ENCODE measurements around the gene ZMAT5. TPM values are rescaled to one million over a fixed set of nuclear protein-coding genes. Genes with fewer than 3 reads are reported as not detected.

The ZMAT5 gene
- total RNA-seq, 1 experiment from 2014 or later = 16.0 TPM

GRCh38 chr22:29713156-29713727 lies 53.6 kb downstream of the ZMAT5 start (continued):
- TF ChIP-seq ATF3 (IDR thresholded peaks at IDR 0.05) = no peak
- no peak for TF ChIP-seq CBX3 (IDR thresholded peaks at IDR 0.05; ENCODE audit: low read depth)

- no TSS peak for BruUV-seq (replicated peaks)
Measured at GRCh38 chr22:29712119-29712518, 54.7 kb downstream of the ZMAT5 start.

GRCh38 chr22:29710922-29711593 lies 55.7 kb downstream of the ZMAT5 start:
- Histone ChIP-seq H3K4me2 (ENCODE audit: low read length) (no peak overlapping the region), H3K9me3 (ENCODE audit: control insufficient read depth in 1 of 2, insufficient read depth in 1 of 2, low read depth in 1 of 2, low read length in 2 of 2) (no peaks in the 10 kb centered on the region), H3K4me1 (ENCODE audit: control insufficient read depth in 1 of 2, insufficient read depth in 2 of 2, low read length in 2 of 2) (no peaks in the 10 kb centered on the region), H3K79me2 (ENCODE audit: insufficient read depth, low read length) (no peaks in the 10 kb centered on the region), H3K9me2 (ENCODE audit: insufficient read depth) (no peaks in the 10 kb centered on the region), H3K36me3 (ENCODE audit: control insufficient read depth in 1 of 2, insufficient read depth in 2 of 2, low read length in 2 of 2) (no peaks in the 10 kb centered on the region), H3K9ac (ENCODE audit: low read length) (no peak overlapping the region), H3K27me3 (ENCODE audit: insufficient read depth, low read length) (no peaks in the 10 kb centered on the region), H4K20me1 (ENCODE audit: insufficient read depth) (no peaks in the 10 kb centered on the region), H2AFZ (ENCODE audit: low read depth, low read length, poor library complexity, severe bottlenecking) (no peak overlapping the region), H3K27ac (ENCODE audit: low read depth, low read length) (no peak overlapping the region), H3K4me3 (replicated peaks in 1 of 2; ENCODE audit: low read depth in 1 of 2, low read length in 2 of 2) (no peak overlapping the region)
- RAD21 ChIA-PET (ENCODE audit: low non-redundant PET in 1 of 2, low total read pairs in 2 of 2, uncharacterized antibody in 2 of 2, unreplicated experiment in 2 of 2) = no interaction called here
- DNase-seq (ENCODE audit: low read depth, low spot score) (no peak), ATAC-seq (no peak)
- CTCF ChIA-PET = interaction anchor here (1.3 kb wide), 1 partner anchor 10 kb away, joined by 4 read pairs; no protein-coding TSS in a partner anchor
- intact Hi-C loops (cut with micrococcal nuclease) = no loop called here
- POLR2A ChIA-PET = no interaction called here
- TF ChIP-seq ELF1 (IDR thresholded peaks at IDR 0.05; ENCODE audit: borderline replicate concordance, low read depth) (no peak), CTCF (IDR thresholded peaks at IDR 0.05 in 2 of 3, conservative IDR thresholded peaks at IDR 0.05 in 1 of 3; ENCODE audit: borderline replicate concordance in 1 of 3, insufficient read depth in 1 of 3, low read depth in 2 of 3, low read length in 2 of 3) (no peak), EZH2 (IDR thresholded peaks at IDR 0.05) (no peak), FOSL1 (IDR thresholded peaks at IDR 0.05; ENCODE audit: low read depth) (no peak), RAD21 (IDR thresholded peaks at IDR 0.05; ENCODE audit: low read depth) (no peak)
- BruUV-seq (replicated peaks) = no TSS peak

More at GRCh38 chr22:29712119-29712518, 54.7 kb downstream of the ZMAT5 start:
- CTCF ChIA-PET = interaction anchor here (1.3 kb wide), 1 partner anchor 11 kb away, joined by 4 read pairs; no protein-coding TSS in a partner anchor
- Histone ChIP-seq H3K9me2 (ENCODE audit: insufficient read depth) (no peaks in the 10 kb centered on the region), H3K79me2 (ENCODE audit: insufficient read depth, low read length) (no peaks in the 10 kb centered on the region), H3K9me3 (ENCODE audit: control insufficient read depth in 1 of 2, insufficient read depth in 1 of 2, low read depth in 1 of 2, low read length in 2 of 2) (no peaks in the 10 kb centered on the region), H3K9ac (ENCODE audit: low read length) (no peak overlapping the region), H3K4me1 (ENCODE audit: control insufficient read depth in 1 of 2, insufficient read depth in 2 of 2, low read length in 2 of 2) (no peaks in the 10 kb centered on the region), H3K4me3 (replicated peaks in 1 of 2; ENCODE audit: low read depth in 1 of 2, low read length in 2 of 2) (no peak overlapping the region), H3K27me3 (ENCODE audit: insufficient read depth, low read length) (no peaks in the 10 kb centered on the region), H2AFZ (ENCODE audit: low read depth, low read length, poor library complexity, severe bottlenecking) (no peak overlapping the region), H3K4me2 (ENCODE audit: low read length) (no peak overlapping the region), H3K36me3 (ENCODE audit: control insufficient read depth in 1 of 2, insufficient read depth in 2 of 2, low read length in 2 of 2) (no peaks in the 10 kb centered on the region), H3K27ac (ENCODE audit: low read depth, low read length) (no peak overlapping the region), H4K20me1 (ENCODE audit: insufficient read depth) (no peaks in the 10 kb centered on the region)
- no peak for TF ChIP-seq YY1 (IDR thresholded peaks at IDR 0.05; ENCODE audit: extremely low read depth, insufficient replicate concordance, low read depth, low read length)
- POLR2A ChIA-PET = no interaction called here
- RAD21 ChIA-PET (ENCODE audit: low non-redundant PET in 1 of 2, low total read pairs in 2 of 2, uncharacterized antibody in 2 of 2, unreplicated experiment in 2 of 2) = no interaction called here
- no peak for ATAC-seq
- intact Hi-C loops (cut with micrococcal nuclease) = no loop called here
- DNase-seq (ENCODE audit: low read depth, low spot score) = no peak
